Measurements from ENCODE around the gene C9orf72. TPM values are rescaled to one million over a fixed set of nuclear protein-coding genes. Genes with fewer than 3 reads are reported as not detected.

The C9orf72 gene
- total and polyA plus RNA-seq, 2 of the 13 experiments (the other 11 are each of a cell fraction or from before 2014, with no cell fraction given) = 3.1 to 5.9 TPM

GRCh38 chr9:27573634-27574590, 631 bp upstream of the C9orf72 start (continued):
- TF ChIP-seq GRHL1 (CRISPR knock-in tag; conservative IDR thresholded peaks at IDR 0.05) = no peak
- TF ChIP-seq SAP130 (CRISPR knock-in tag; IDR thresholded peaks at IDR 0.05; ENCODE audit: low read depth) = peak; percentile 87
- TF ChIP-seq KDM5B (CRISPR knock-in tag; IDR thresholded peaks at IDR 0.05; ENCODE audit: borderline replicate concordance) = no peak
- TF ChIP-seq SP4 (CRISPR knock-in tag; IDR thresholded peaks at IDR 0.05) = peak; percentile 66; the same call in 1 of the 2 replicates
- peak; percentile 64; the same call in 1 of the 2 replicates for TF ChIP-seq ZNF605 (CRISPR knock-in tag; IDR thresholded peaks at IDR 0.05)
- peak in 1 of 2 experiments; percentile 44; a peak in 1 of 4 replicates for TF ChIP-seq ATF4 (CRISPR knock-in tag; IDR thresholded peaks at IDR 0.05)
- TF ChIP-seq, protein P1, sequence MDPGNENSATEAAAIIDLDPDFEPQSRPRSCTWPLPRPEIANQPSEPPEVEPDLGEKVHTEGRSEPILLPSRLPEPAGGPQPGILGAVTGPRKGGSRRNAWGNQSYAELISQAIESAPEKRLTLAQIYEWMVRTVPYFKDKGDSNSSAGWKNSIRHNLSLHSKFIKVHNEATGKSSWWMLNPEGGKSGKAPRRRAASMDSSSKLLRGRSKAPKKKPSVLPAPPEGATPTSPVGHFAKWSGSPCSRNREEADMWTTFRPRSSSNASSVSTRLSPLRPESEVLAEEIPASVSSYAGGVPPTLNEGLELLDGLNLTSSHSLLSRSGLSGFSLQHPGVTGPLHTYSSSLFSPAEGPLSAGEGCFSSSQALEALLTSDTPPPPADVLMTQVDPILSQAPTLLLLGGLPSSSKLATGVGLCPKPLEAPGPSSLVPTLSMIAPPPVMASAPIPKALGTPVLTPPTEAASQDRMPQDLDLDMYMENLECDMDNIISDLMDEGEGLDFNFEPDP (CRISPR knock-in tag; conservative IDR thresholded peaks at IDR 0.05) = no peak
- peak; percentile 88 for TF ChIP-seq MAX (IDR thresholded peaks at IDR 0.05)
- TF ChIP-seq NFYB (CRISPR knock-in tag; IDR thresholded peaks at IDR 0.05) = peak; percentile 14; the same call in 1 of the 2 replicates
- peak; percentile 66; the same call in 1 of the 2 replicates for TF ChIP-seq ZNF331 (CRISPR knock-in tag; IDR thresholded peaks at IDR 0.05)
- TF ChIP-seq ZBTB26 (CRISPR knock-in tag; IDR thresholded peaks at IDR 0.05; ENCODE audit: borderline replicate concordance) = 0 out of 2 replicates have a peak, but pooled peaks have one; percentile 42
- no peak for TF ChIP-seq AKNA (CRISPR knock-in tag; IDR thresholded peaks at IDR 0.05; ENCODE audit: borderline replicate concordance)
- 0 out of 2 replicates have a peak, but pooled peaks have one; percentile 52 for TF ChIP-seq MEIS2 (CRISPR knock-in tag; IDR thresholded peaks at IDR 0.05)
- TF ChIP-seq ZNF382 (CRISPR knock-in tag; IDR thresholded peaks at IDR 0.05; ENCODE audit: borderline replicate concordance) = no peak
- TF ChIP-seq, protein P2, sequence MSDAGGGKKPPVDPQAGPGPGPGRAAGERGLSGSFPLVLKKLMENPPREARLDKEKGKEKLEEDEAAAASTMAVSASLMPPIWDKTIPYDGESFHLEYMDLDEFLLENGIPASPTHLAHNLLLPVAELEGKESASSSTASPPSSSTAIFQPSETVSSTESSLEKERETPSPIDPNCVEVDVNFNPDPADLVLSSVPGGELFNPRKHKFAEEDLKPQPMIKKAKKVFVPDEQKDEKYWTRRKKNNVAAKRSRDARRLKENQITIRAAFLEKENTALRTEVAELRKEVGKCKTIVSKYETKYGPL (CRISPR knock-in tag; IDR thresholded peaks at IDR 0.05) = no peak

Measured in HepG2 (cell line).